ENCODE results near the gene SCN1A. TPM values are rescaled to one million over a fixed set of nuclear protein-coding genes. Genes with fewer than 3 reads are reported as not detected.

Gene SCN1A
- total and polyA plus RNA-seq, 2 of the 13 experiments (the other 11 are each of a cell fraction or from before 2014, with no cell fraction given): 19.9 to 39.4 TPM

DNA sequence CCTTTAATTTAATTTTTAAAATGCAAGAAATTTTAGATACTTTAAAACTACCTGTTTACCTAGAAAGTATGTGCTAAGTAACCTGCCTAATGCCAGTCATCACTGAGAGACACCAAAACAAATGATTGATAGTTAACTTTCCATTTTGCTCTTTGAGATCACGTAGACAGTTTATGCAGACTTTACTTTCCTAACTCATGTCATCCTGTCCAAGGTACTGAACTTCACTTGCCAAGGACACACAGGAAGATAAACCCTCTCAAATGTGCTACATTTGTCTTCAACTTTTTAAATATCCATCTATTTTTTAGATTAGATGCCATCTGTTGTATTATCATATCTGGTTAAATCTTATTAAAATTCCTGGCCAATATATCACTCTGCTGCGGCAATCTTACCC, 20.1 kb upstream of the SCN1A start (continued):
- TF ChIP-seq MED8 (CRISPR knock-in tag; IDR thresholded peaks at IDR 0.05; ENCODE audit: insufficient replicate concordance) (no peak), RFX5 (IDR thresholded peaks at IDR 0.05; ENCODE audit: low read depth, low read length) (no peak), ELF4 (CRISPR knock-in tag; IDR thresholded peaks at IDR 0.05; ENCODE audit: borderline replicate concordance) (no peak), ZNF44 (CRISPR knock-in tag; IDR thresholded peaks at IDR 0.05) (no peak), CEBPG (CRISPR knock-in tag; IDR thresholded peaks at IDR 0.05) (peak; percentile 35; the same call in 1 of the 2 replicates), MXD3 (CRISPR knock-in tag; IDR thresholded peaks at IDR 0.05) (no peak), BHLHE40 (IDR thresholded peaks at IDR 0.05; ENCODE audit: low read length) (no peak), CBX1 (IDR thresholded peaks at IDR 0.05; ENCODE audit: low read depth) (no peak), PHB2 (IDR thresholded peaks at IDR 0.05; ENCODE audit: partially characterized antibody) (no peak), ZNF674 (CRISPR knock-in tag; IDR thresholded peaks at IDR 0.05; ENCODE audit: low read depth) (no peak), ZSCAN25 (CRISPR knock-in tag; IDR thresholded peaks at IDR 0.05) (no peak), ERF (CRISPR knock-in tag; IDR thresholded peaks at IDR 0.05) (peak; percentile 76), EP300 (IDR thresholded peaks at IDR 0.05; ENCODE audit: low read depth in 2 of 2, low read length in 2 of 2) (peak in 1 of 2 experiments; percentile 12; a peak in 1 of 4 replicates), EP300 (CRISPR knock-in tag; IDR thresholded peaks at IDR 0.05; ENCODE audit: borderline replicate concordance) (no peak), ATF4 (CRISPR knock-in tag; IDR thresholded peaks at IDR 0.05) (no peak), ZKSCAN5 (CRISPR knock-in tag; IDR thresholded peaks at IDR 0.05) (no peak), ZFP1 (CRISPR knock-in tag; IDR thresholded peaks at IDR 0.05) (peak; percentile 70; the same call in 1 of the 2 replicates), TEF (CRISPR knock-in tag; IDR thresholded peaks at IDR 0.05) (no peak), TAF1 (CRISPR knock-in tag; IDR thresholded peaks at IDR 0.05) (no peak), ZNF766 (CRISPR knock-in tag; IDR thresholded peaks at IDR 0.05; ENCODE audit: borderline replicate concordance) (no peak), ZNF510 (CRISPR knock-in tag; IDR thresholded peaks at IDR 0.05; ENCODE audit: low read depth) (no peak)
- TF ChIP-seq, protein P1, sequence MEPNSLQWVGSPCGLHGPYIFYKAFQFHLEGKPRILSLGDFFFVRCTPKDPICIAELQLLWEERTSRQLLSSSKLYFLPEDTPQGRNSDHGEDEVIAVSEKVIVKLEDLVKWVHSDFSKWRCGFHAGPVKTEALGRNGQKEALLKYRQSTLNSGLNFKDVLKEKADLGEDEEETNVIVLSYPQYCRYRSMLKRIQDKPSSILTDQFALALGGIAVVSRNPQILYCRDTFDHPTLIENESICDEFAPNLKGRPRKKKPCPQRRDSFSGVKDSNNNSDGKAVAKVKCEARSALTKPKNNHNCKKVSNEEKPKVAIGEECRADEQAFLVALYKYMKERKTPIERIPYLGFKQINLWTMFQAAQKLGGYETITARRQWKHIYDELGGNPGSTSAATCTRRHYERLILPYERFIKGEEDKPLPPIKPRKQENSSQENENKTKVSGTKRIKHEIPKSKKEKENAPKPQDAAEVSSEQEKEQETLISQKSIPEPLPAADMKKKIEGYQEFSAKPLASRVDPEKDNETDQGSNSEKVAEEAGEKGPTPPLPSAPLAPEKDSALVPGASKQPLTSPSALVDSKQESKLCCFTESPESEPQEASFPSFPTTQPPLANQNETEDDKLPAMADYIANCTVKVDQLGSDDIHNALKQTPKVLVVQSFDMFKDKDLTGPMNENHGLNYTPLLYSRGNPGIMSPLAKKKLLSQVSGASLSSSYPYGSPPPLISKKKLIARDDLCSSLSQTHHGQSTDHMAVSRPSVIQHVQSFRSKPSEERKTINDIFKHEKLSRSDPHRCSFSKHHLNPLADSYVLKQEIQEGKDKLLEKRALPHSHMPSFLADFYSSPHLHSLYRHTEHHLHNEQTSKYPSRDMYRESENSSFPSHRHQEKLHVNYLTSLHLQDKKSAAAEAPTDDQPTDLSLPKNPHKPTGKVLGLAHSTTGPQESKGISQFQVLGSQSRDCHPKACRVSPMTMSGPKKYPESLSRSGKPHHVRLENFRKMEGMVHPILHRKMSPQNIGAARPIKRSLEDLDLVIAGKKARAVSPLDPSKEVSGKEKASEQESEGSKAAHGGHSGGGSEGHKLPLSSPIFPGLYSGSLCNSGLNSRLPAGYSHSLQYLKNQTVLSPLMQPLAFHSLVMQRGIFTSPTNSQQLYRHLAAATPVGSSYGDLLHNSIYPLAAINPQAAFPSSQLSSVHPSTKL (CRISPR knock-in tag; IDR thresholded peaks at IDR 0.05): peak; percentile 59
- TF ChIP-seq, protein P2, sequence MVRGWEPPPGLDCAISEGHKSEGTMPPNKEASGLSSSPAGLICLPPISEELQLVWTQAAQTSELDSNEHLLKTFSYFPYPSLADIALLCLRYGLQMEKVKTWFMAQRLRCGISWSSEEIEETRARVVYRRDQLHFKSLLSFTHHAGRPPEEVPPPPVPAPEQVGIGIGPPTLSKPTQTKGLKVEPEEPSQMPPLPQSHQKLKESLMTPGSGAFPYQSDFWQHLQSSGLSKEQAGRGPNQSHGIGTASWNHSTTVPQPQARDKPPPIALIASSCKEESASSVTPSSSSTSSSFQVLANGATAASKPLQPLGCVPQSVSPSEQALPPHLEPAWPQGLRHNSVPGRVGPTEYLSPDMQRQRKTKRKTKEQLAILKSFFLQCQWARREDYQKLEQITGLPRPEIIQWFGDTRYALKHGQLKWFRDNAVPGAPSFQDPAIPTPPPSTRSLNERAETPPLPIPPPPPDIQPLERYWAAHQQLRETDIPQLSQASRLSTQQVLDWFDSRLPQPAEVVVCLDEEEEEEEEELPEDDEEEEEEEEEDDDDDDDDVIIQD (CRISPR knock-in tag; IDR thresholded peaks at IDR 0.05; ENCODE audit: low read depth): peak; percentile 82; the same call in 1 of the 2 replicates
- TF ChIP-seq, protein P3, sequence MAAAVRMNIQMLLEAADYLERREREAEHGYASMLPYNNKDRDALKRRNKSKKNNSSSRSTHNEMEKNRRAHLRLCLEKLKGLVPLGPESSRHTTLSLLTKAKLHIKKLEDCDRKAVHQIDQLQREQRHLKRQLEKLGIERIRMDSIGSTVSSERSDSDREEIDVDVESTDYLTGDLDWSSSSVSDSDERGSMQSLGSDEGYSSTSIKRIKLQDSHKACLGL (CRISPR knock-in tag; IDR thresholded peaks at IDR 0.05): no peak
